GM18519 (cell line): ENCODE data around the gene FAAP100.
"Not testable (repeated sequence)": the region's sequence is repeated elsewhere in the genome, so short reads cannot be mapped to it uniquely, and the experiment has no call there.

ENCODE experiments used
- ATAC-seq: cut with Tn5 transposase; IDR thresholded peaks from one replicate; pipeline ENCODE4 v1.9.1; 2021; ENCODE audit warnings: mild to moderate bottlenecking, moderate library complexity; ENCODE audit not compliant: unreplicated experiment, low FRiP score

The FAAP100 gene

DNA sequence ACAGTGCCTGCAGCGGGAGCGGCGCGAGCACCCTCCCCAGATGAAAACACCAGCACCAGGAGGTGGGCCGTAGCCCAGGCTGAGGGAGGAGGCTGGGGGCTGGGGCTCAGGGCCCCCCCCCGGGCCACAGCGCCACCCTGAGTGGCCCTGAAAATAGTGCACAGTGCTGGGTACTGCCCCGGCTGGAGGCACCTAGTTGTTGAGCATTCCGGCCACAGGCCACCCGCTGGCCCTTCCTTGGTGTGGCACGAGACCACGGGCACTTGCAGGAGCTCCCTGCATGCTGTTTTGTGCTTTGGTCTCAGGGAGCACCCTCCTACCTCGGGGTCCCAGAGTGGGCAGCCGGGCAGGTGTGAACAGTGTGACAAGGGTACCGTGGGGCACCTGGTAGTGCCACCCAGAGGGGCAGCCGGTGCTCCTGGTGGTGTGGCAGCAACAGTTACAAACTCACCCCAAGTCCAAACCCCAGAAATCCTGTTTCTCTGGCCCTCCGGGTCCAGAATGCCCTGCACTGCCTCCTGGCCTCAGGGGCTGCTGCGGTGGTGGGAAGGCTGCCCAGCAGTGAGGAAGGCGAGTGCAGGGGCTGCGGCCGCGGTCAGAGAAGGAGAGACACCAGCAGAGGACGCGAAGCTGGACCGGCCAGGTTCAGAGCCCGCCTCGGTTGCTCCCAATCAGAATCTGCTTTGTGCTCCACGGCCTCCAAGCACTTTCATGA, 12.0 kb downstream of the FAAP100 start:
- no peak for ATAC-seq

DNA sequence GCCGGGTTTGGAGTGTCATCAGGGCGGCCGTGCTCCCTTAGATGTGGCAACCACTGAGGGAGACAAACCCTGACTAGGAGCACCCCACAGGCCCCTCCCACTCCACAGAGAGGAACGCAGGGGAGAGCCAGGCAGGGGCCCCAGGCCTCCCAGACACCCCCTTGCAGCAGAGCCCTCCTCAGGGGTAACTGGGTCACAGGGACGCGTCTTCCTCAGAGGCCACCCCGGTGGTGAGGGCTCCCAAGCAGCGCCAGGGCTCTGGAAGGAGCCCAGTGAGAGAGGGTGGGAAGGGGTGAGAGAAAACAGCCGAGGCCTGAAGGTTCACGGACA, 12.6 kb downstream of the FAAP100 start:
- no peak for ATAC-seq

DNA sequence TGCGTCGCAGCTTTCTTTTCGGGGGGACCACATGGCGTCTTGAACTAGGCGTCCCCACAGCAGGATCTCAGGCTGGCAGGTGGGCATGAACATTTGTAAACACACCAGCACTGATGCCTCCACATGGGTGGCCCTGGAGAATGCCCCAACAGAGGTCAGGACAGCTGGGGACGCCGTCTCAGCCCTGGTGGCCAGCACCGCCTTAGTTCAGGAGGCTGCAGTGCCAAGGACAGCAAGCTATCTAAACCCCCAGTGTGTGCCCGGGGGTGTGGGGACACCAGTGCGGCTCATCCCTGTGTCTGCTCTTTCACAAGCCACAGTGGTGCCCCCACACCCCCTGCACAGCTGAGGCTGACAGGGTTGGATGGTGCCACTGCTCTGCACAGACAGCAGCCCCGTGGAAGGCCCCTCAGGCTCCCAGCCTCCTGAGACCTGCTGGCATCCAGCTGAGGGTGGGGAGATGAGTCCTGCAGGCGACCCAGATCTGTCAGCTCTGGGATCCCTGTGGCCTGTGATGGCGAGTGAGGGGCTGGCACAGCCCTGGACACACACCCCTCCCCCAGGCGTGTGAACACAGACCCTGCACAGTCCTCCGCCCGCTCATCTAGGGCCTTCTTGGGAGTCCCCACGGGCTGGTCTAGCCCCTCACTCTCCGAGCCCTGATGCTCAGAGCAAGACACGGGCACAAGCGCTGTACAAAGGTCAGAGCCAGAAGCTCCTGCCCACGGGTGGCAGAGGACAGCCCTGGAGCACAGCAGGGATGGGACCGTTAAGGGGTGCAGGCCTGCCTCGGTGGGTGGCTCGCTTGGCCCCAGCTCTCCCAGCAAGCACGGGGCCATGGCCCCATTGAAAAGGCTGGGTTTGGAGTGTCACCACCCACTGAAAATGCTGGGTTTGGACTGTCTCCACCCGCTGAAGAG, 13.2 kb downstream of the FAAP100 start:
- no peak for ATAC-seq

DNA sequence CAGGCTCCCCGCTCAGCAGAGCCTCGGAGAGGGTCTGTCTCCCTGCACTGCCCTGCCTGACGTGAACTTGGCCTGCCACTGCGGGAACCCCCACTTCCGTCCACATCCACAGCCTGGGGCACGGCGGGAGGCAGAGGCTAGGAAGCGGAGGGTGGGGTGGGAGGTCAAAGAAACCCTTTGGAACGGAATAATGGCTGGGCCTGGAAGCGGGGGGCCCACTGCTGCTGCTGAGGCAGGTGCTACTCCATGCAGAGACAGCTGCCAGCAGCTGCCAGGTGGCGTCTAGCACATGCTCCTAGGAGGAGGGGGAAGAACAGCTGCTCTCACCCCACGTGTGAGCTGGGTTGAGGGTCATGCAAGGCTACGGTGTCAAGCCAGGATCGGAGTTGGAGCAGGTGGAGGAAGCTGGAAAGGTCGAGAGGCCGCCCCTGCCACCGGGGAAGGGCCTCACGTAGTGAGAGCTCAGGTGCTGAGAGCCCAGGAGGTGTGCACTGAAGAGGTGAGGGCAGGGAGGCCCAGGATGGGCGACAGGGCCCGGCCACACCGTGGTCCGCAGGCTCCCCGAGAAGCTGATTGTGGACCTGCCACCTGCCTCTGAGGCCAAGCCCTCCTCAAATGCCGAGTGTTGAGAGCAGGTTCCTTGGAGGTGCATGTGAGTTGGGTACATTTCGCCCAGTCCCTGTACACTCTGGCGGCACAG, 14.1 kb downstream of the FAAP100 start:
- ATAC-seq: no peak

DNA sequence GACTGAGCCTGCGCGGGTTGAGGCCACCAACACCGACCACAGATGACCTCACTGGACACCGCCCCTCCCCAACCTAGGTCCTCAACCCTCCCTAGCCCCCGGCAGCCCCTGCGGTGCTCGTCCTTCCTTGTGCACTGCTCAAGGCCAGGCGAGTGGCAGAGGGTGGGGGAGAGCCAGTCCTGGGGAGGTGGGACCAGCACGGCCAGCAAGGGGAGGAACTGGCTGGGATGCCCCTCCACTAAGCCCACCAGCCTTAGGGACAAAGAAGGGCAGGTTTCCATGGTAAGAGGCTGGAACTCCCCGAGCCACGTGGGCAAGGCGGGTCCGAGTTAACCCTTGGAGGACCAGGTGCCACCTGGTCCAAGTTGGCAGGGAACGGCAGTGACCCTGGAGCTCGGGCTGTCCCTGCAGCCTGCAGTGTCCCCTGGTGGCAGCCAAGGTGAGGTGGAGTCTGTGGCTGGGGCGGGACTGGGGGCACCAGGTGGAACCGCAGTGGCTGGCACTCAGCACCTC, 14.8 kb downstream of the FAAP100 start:
- no peak for ATAC-seq

DNA sequence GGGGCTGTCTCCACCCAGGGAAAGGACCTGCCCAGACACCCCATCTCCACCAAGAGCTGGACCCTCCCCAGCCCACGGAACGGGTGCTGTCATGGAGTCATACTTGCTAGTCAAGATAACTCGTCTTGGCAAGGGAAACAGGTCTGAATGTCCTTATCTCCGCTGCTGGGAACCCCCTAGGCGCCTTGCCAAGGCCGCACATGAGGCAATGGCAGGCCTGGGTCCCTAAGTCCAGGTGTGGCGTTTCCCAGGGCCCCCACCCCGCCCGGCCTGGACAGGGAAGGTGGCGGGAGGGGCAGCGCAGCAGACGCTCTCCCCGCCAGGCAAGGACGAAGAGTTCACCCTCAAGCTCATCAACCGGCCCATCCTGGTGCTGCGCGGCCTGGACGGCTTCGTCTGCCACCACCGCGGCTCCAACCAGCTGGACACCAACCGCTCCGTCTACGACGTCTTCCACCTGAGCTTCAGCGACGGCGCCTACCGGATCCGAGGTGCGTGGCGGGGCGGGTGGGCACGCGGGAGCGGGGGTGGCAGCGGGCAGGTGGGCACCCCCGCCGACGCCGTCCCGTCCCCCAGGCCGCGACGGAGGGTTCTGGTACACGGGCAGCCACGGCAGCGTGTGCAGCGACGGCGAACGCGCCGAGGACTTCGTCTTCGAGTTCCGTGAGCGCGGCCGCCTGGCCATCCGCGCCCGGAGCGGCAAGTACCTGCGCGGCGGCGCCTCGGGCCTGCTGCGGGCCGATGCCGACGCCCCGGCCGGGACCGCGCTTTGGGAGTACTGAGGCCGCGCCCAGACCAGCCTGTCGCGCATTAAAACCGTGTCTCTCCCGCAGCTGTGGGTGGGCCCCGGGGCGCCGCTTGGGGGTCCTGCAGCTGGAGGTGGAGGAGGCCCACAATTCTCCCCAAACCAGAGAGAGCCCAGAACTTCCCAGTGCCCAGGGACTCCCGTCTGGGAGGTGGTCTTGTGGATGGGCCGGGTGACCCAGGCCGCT, 15.6 kb downstream of the FAAP100 start:
- no peak for ATAC-seq

DNA sequence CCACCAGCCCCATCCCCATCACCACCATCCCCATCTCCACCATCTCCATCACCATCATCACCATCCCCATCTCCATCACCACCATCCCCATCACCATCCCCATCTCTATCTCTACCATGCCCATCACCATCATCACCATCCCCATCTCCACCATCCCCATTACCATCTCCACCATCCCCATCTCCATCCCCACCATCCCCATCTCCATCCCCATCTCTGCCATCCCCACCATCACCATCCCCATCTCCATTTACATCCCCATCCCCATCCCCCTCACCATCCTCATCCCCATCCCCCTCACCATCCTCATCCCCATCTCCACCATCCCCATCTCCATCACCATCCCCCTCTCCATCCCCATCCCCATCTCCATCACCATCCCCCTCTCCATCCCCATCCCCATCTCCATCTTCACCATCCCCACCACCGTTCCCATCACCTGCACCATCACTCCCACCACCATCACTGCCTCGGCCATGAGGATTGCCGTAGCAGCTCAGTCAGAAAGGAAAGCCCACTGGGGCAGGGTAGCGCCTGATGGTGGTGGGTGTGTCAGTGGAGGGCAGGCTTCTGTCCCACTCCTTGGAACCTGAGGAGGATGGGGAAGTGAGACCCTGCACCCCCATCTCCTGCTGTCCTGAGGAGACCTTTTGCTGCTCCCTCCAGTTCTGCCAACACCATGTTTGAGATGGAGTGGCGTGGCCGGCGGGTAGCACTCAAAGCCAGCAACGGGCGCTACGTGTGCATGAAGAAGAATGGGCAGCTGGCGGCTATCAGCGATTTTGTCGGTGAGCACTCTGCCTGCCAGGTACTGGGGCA, 16.5 kb downstream of the FAAP100 start:
- ATAC-seq: no peak

DNA sequence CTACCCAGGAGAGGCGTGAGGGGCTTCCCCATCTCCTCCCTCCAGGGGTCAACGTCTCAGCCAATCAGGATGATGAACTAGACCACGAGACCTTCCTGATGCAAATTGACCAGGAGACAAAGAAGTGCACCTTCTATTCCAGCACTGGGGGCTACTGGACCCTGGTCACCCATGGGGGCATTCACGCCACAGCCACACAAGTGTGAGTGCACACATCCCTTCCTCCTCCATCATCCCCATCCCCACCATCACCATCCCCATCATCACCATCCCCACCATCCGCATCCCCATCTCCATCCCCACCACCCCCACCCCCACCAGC, 17.2 kb downstream of the FAAP100 start:
- no peak for ATAC-seq

DNA sequence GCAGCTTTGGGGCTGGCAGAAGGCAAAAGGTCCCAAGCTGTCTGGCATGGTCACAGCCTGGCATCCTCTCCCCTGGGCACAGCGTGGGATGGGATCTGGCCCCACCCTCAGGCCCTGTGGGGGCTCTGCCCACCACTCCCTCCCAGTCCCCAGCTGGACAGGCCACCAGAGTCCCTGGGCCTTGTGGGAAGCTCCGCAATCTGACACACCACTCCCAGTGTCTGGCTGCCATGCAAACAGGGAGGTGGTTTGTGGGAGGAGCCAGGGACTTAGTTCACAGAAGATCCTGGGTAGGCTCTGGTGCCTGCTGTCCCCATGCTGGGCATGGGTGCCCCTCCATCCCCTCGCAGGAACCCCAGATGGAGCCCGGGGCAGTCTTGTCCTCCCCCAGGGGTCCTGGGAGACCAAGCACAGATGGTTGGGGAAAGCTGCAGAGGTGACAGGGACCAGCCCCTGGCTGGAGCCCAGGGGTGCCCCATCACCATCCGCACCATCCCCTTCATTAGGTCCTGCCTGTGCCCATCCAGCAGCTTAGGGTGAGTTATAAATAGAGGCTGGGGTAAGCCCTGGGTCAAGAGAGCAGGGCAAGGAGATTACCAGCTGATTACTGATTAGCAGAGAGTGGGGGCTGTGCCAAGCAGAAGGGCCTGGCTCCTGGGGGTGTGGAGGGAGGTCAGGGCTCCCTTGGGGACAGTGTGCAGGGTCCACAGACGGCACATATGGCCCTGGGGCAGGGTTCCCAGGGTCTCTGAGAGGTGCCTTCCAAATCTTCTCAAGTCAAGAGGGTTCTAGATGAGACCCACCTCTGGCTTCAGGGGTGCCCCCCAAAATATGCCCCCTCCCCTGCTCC, 17.8 kb downstream of the FAAP100 start:
- no peak for ATAC-seq

DNA sequence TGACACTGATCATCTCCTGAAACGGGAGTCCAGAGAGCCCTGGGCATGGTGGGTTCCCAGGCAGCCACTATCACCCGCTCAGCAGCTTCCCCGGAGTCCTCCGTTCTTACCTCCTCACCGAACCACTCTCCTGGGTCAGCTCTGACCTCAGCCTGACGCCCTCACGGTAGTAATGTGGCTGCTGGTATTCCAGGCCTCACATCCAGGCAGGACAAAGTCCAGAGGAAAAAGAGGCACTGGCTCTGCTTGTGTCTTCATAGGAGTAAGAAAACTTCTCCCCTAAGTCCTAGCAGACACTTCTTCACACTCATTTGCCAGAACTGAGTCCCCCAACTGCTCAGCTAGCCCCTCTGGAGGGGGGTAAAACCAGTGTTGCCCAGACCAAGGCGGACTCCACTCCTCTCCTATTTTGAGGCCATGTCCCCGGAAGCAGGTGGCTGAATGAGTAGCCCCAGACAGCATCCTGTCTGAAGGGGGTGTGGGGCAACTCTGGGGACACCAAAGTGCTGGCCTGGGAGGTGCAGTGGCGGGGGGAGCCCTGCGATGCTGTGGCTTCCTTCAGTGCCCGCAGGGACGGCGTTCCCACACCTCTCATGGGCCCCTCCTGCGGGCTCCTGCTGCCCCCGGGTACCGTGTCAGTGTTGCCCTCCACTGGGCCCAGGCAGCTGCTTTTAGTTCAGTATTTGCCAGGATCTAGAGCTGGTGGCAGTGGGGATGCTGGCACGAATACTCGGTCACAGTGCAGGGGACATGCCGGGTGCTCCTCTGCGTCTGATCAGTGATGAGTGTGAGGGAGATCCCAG, 18.6 kb downstream of the FAAP100 start:
- no peak for ATAC-seq

DNA sequence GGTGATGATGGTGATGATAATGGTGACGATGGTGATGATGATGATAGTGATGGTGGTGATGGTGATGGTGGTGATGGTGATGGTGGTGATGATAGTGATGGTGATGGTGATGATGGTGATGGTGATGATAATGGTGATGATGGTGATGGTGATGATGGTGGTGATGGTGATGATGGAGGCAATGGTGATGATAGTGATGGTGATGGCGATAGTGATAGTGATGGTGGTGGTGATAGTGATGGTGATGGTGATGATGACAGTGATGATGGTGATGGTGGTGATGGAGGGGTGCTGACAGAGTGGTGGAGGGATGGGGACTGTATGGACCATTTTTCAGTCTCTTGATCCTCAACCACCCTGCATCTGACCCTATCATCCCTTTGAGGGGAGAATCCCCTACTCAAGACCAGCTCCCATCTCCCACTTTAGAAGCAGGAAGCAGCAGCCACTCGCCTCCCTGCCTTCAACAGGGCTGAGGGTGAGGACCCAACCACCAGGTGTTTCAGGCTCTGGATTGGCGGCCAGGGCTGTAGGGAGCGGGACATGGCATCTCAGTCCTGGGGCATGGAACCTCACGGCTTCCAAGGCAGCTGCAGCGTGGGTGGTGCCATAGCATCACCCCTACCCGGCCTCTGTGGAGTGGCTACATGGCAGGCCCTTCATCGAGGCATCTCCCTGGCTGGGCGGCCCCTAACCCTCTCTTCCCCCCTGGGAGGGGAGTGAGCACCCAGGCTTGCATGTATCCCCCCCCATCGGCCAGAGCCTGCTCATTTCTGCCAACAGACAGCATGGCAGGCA, 19.5 kb downstream of the FAAP100 start:
- ATAC-seq: no peak

DNA sequence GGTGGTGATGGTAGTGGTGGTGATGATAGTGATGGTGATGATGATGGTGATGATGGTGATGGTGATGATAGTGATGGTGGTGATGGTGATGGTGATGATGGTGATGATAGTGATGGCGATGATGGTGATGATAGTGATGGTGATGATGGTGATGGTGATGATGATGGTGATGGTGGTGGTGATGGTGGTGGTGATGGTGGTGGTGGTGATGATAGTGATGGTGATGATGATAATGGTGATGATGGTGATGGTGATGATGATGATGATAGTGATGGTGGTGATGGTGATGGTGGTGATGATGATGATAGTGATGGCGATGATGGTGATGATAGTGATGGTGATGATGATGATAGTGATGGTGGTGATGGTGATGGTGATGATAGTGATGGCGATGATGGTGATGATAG, 20.2 kb downstream of the FAAP100 start:
- not testable (repeated sequence) for ATAC-seq

DNA sequence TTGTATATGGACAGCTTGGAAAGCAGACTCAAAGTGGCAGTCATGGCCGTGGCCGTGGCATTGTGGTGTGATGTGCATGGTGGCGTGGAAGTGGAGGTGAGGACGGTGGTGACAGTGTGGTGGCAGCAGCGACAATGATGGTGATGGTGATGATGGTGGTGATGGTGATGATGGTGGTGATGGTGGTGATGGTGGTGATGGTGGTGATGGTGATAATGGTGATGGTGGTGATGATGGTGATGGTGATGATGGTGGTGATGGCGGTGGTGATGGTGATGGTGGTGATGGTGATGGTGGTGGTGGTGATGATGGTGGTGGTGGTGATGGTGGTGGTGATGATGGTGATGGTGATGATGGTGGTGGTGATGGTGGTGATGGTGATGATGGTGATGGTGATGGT, 21.1 kb downstream of the FAAP100 start:
- ATAC-seq: not testable (repeated sequence)

DNA sequence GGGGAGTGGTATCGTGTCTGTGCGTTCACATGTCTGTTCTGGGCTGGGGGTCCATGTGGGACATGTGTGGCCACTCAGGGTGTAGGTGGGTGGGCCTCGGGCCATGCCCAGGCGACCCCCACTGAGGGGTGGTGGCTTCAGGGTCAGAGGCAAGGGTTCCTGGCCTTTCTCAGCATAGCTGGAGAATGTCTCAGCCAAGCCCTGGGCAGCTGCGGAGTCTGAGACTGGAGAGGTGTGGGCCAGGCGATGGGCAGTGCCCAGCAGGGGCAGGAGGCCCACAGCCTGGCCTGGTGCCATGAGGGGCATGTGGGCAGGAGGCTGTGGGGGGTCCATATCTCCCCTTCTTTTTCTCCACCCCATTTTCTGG, 22.7 kb downstream of the FAAP100 start:
- ATAC-seq: no peak

DNA sequence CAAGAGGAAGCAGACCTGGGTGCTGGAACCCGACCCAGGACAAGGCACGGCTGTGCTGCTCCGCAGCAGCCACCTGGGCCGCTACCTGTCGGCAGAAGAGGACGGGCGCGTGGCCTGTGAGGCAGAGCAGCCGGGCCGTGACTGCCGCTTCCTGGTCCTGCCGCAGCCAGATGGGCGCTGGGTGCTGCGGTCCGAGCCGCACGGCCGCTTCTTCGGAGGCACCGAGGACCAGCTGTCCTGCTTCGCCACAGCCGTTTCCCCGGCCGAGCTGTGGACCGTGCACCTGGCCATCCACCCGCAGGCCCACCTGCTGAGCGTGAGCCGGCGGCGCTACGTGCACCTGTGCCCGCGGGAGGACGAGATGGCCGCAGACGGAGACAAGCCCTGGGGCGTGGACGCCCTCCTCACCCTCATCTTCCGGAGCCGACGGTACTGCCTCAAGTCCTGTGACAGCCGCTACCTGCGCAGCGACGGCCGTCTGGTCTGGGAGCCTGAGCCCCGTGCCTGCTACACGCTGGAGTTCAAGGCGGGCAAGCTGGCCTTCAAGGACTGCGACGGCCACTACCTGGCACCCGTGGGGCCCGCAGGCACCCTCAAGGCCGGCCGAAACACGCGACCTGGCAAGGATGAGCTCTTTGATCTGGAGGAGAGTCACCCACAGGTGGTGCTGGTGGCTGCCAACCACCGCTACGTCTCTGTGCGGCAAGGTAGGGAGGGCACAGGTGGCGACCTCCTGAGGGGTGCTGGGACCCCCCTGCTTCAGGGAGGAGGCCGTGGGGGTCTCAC, 23.3 kb downstream of the FAAP100 start:
- ATAC-seq: no peak

DNA sequence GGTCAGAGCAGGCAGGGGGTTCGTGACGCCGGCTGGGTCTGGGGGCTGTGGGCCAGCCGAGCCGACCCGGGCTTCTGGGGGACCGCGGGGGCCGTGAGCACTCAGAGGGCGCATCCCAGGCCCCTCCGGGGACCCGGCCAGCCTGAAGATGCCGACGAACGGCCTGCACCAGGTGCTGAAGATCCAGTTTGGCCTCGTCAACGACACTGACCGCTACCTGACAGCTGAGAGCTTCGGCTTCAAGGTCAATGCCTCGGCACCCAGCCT, 23.8 kb downstream of the FAAP100 start:
- ATAC-seq: no peak
